ENCODE data around the gene AGBL3.
A peak's percentile ranks its signal among the peaks of the same experiment; 100 is the strongest.

Gene AGBL3

DNA sequence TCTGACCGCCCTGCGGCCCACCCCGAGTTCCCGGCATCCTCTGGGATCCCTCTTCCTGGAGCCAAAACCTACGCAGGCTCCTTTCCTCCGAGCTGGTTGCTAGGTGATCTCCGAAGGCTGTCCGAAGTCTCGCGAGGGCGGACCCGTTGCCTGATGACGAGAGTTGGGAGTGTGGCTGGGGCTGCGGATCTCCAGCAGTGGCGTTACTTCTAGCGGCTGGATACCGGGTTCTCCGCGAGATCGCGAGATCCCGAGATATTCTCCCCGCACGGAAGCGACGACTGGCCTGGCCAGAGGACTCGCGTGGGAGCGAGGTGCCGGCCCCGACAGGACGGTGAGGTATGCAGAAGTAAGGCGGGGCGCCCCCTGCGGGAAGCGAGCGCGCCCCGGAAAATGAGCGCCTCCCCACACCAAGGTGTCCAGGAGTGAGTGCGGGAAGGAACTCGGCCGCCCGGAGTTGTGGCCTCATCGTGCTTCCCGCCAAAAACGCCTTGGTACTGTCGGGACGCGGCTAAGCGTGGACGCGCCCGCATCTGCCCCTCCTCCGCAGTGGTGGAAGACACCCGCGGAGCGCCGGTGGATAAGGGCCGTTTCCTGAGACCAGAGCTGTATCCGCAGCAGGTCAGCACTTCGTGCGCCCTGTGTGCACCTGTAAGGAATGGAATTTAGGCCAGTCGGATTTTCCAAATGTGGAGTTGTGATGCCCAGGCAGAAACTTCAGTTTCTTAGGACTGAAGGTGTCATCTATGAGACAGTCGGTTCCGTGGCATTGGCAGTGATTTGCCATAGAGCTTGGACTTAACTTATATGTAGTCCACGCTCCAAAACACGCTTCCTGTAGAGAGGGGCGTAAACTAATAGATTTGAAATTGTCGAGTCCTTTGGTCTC lies at the start of gene AGBL3:
AGBL3 (plus strand) TSS at position 146 of the 889 bp plus-strand sequence. CDS start 1,426 bp downstream, outside the sequence.
- DNase-seq (ENCODE audit: low read depth in 2 of 2) = peak; percentile 79 to 83

DNA sequence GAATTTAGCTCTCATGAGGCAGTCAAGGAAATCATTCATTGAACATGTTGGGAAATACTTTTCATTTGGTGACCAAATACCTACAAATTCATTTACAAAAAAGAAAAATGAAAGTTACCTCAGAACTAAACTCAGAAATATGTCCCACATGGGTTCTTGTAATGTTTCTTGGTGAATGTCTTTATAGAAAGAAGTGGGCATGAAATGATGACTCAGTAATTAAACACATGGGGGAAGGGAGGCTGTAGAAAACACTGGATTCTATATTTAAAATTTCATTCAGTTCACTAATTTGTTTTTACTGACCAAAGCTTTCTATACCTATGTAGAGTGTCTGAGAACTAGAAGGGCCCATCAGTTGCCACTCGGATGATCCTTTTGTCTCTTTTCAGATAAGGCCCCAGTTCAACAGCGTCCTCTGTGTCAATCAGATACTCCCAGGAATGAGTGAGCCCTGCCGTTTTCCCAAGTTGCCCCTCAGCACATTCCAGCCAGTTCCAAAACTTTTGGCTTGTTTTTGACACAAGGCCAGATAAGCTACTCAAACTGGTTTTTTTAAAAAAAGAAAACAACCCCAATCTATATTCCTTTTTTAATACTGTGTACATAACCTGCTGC lies 49.3 kb upstream of the AGBL3 start:
- no peak for DNase-seq (ENCODE audit: low read depth in 2 of 2)

DNA sequence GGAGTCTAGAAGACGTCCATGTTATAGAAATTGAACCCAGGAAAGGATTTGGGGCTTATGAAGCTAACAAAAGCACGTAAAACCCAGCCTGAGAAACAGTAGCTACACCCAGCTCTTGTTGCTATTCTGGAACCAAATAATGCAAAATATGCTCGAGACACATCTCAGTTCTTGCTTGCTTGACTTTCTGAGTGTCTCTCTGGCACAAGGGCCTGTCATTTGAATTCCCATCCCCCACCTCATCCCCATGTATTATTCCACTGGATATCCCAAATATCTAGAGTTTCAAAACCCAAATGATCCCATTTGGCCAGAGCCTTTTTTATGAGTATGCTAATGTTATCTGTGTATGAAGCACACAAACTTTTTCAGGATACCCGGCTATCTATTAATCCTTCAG lies 48.2 kb upstream of the AGBL3 start:
- DNase-seq (ENCODE audit: low read depth in 2 of 2) = no peak

DNA sequence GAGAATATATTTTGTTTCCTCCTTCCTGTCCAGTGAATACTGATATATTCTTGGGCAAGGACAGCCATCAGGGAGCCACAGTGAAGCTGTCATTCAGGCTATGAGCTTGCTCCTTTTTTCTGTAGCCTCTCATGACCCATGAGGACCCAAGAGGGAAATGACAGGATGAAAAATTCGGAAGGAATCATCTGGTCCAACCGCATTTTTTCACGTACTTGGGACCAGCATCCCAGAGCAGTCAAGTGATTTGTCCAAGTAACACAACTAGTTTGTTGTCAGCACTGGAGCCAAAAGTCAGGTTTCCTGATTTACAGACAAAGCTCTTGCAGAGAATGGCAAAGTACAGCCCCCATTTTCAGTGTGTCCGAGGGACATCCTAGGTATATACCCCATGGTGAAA lies 47.2 kb upstream of the AGBL3 start:
- no peak for DNase-seq (ENCODE audit: low read depth in 2 of 2)

DNA sequence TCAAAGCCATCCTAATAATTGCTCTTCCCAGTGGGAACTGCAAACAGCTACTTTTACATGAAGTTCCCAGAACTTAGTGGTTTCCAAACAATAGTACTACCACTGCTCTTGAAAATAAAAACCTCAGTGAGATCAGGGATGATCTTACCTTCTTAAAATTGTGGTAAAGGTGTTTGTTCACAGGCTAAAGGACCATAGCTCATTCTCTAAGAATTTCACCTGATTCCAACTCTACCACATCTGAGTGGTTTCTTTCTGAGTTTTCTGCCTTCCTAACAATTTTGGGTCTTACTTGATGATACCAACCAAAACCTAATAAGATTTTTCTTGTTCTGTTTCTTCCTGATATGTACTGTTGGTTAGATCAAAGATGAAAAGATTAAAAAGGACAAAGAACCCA lies 45.6 kb upstream of the AGBL3 start:
- DNase-seq (ENCODE audit: low read depth in 2 of 2) = no peak

DNA sequence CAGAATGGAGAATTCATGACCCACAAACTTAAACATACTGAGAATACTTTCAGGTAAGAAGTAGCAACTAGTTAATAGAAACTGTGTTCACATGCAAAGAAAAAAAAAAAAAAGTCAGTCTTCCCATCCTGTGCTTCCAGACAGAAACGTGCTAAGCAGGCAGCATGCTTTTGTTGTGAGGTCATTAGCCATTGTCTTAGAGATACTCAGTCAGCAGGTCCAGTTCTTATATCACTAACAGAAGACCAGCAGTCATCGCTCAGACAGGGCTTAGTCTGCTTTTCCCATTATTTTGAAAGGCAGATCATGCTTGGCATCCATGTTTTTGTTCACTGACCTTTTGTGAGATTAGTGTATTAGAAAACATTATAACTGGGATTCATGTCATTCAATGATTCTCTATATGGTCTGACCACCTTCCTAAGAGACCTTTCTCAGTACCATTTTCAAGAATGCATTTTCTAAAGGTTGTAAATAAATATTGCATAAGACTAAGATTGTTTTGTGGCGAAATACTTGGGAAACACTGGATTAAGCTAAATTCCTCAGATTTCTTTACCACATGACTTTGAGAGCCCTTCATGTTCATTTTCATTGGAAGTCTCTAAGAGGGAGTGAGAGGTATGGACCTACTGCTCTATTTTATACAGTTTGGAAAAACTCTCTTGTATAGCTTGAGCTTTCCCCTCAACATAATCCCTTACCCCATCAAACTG lies 45.0 kb upstream of the AGBL3 start:
- DNase-seq (ENCODE audit: low read depth in 2 of 2) = no peak

DNA sequence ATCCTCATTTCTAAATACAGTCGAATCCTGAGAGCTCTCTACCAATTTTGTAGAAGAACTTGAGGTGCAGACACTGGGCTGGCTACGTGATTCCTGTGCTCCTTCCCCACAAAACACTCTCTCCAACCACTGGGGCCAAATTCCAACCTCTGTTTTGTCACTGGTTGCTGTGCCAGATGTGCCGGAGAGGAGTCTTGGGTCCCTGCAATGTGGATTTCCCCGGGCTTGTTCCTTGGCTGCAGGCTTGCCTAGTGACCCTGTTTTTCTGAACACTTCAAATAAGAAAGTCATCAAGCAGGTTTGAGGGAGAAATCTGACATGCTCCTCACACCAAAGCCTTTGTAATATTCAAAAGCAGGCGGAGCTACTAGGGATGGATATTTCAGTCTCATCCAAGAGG lies 44.4 kb upstream of the AGBL3 start:
- DNase-seq (ENCODE audit: low read depth in 2 of 2) = no peak

DNA sequence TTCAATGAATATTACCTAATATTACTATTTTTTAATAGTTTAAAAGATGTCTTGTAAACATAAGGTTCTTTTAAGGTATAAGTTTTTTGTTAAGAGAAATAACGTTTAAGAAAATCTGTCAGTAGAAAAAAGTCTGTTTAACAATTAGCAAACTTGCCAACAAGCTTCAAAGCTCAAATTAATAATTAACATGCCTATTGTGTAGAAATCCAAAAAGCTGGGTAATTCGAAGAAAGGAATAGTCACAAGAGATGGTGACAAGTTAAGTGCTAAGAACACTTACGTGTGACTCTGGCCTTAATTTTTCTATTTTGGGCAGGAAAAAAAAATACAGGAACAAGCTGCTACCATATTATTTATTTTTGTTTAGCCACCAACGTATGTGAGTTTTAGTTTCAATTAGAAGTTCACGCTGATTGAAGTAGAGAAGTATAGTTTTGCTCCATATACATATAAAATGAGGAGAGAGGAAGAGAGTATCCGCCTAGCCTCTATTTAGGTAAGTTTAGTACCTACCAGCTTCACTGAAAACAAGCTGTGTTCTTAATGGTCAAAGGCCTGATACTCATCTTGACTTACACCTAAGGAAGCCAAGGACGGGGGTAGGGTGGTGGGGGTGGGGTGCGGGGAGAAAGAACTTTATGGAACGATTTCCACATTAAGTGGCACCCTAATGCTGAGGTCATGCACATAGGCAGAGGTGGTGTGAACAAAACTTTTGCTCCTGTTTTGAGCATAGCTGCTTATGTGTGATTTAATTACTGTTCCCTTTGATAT lies 43.4 kb upstream of the AGBL3 start:
- no peak for DNase-seq (ENCODE audit: low read depth in 2 of 2)

DNA sequence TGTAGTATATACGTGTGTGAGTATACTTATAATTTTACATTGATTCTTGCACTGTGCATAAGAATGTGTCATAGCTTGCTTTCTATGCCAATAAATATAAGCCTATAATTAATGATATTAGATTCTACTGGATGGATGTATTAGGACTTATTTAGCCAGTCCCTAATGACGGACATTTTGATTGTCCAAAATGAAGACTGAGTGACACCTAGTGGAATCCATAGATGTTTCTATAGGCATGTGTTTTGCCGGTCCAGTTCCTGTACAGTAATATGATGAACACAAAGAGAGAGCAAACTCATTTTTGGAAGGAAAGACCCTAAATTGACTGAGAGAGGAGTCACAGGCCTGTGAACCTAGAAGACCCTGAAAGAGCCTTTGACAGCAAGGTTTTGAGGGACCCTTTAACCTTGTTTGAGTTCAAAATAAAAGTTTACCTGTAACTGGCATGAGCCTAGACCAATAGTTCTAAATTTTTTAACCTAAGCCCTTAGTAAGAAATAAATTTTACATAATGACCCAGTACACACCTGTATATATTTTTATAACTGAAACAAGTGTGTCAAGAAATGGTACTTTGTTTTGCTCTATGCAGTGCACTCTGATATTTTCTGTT lies 42.4 kb upstream of the AGBL3 start:
- DNase-seq (ENCODE audit: low read depth in 2 of 2) = no peak

DNA sequence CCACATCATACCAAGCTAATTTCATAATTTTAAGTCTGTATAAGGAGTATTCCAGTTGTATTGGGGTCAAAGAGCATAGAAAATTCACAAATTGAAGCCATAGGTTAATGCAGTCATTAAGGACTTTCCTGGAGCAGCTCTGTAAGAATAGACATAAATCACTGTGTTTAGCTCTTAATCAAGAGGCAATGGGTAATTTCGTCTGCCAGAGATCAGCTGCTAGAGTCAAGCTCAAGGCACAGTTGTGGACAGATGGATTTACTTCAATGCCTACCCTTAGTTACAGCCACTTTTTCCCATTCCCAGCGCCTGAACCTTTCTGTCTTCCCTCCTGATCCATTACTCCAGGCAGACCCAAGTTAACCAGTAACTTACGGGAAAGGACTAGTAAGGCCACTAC lies 40.6 kb upstream of the AGBL3 start:
- no peak for DNase-seq (ENCODE audit: low read depth in 2 of 2)

DNA sequence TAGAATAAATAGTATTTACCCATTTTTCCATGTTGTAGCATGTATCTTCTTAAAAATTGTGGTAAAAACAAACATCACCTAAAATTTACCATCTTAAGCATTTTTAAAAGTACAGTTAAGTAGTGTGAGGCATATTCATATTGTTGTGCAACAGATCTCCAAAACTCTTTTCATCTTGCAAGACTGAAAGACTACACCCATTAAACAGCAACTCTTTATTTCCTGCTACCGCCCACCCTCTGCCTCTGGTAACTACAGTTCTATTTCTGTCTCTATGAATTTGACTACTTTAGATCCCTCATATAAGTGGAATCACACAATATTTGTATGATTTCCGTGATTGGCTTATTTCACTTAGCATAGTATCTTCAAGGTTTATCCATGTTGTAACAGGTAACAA lies 40.0 kb upstream of the AGBL3 start:
- DNase-seq (ENCODE audit: low read depth in 2 of 2) = no peak

DNA sequence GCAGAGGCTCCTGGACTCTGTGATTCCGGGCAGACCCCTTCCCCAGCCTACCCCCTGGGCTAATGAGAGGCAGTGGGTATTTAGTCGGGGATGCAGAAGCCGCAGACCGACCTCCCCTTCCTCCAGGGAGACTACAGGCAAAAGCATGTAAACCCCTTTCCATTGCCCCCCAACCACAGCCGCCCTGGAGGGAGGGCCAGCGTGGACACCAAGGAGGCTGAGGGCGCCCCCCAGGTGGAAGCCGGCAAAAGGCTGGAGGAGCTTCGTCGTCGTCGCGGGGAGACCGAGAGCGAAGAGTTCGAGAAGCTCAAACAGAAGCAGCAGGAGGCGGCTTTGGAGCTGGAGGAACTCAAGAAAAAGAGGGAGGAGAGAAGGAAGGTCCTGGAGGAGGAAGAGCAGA lies 39.0 kb upstream of the AGBL3 start:
- no peak for DNase-seq (ENCODE audit: low read depth in 2 of 2)

DNA sequence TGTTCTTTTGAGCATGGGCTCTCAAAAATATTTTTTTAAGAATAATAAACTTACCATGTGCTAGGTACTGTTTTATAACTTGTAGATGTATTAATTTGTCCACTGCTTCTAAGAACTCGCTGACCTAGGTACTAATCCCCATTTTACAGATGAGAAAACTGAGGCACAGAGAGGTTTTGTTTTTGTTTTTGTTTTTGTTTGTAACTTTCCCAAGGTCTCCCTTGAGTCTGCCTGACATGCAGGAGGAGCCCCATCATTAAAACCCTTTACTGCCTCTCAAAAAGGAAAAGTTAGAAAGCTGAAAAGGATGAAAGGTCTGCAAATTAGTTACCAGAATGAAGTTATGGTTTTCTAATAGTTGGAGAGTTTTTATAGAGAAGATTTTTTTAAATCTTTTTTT lies 38.5 kb upstream of the AGBL3 start:
- DNase-seq (ENCODE audit: low read depth in 2 of 2) = no peak

DNA sequence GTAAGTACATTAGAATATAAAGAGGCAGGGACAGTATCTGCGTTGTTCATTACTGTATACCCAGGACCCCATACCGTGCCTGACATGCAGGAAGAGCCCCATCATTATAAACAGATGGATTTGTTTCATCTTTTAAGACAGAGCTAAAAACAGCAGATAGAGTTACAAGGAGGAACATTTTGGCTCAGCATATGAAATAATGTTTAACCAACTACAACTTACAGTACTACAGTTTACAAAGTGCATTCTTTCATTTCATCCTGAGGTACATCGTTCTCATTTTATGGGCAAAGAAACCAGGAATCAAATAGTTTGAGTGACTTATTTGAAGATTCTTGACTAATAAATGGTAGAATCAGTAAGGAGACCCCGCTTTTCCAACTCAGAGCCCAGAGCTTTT lies 38.1 kb upstream of the AGBL3 start:
- DNase-seq (ENCODE audit: low read depth in 2 of 2) = no peak

DNA sequence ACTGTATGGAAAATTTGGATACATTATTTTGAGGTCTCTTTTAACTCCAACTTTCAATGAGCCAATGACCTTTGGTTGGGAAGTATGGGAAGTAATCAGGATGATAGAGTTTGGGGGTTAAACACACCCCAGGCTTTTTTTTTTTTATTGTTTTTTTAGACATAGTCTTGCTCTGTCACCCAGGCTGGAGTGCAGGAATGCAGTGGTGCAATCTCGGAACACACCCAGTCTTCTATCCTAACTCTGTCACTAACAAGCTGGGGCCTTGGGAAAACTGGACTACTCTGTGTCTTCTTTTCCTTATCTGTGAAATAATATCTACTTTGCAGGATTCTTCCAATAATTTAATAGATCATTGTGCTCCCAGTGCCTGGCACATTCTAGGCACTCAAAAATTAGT lies 37.6 kb upstream of the AGBL3 start:
- DNase-seq (ENCODE audit: low read depth in 2 of 2) = no peak

DNA sequence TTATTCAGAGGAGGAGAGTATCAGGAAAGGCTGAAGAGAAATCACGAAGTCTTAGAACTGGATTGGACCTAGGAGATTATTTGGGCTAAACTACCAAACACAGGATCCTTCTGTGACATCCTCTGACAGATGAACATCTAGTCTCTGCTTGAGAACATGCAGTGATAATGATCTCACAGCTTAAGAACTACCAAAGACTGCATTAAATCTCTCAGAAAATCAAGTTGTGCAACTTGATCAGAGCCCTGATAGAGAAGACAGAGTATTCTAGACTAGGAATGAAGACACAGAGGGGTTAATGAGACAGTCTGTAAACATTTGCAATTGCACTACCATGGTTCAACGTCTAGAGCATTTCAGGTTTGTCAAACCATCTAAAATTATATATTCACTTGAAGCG lies 37.1 kb upstream of the AGBL3 start:
- no peak for DNase-seq (ENCODE audit: low read depth in 2 of 2)

DNA sequence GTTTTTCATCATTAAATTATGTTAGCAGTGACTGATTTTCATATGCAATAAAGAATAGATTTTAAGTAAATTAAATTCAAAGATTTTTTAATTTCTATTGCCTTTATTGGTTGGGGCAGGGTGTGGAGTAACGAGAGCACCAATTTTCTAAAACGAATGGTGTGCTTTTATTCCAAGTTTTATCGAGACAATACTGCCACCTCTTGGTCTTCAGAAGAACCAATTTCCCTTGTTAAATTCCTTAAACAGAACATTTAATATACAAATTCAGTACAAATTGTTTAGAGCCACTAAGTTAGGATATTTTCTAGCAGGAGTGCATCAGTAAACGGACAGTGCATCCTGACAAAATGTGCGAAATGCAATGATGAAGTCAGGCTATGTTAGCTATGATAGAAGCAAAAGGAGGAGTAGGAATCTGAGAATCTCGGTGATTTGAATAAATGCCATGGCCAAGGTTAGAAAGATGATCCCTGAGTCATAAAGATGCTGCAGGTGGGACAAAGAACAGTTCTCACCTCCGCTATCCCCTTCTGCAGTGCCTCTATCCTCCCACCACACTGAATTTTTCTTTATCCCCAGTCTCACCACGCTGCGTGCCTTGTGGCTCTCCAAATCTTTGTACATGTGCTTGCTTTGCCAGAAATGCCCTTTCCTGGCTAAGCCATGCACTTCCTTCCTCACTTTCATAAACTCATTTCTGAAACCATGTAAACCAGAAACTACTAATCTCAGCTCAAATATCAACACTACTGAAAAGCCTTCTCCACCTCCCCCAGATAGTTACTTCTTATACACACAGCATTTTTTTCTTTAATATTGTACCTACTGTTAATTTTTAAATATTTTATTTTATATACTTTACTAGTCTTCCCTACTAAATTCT lies 31.9 kb upstream of the AGBL3 start:
- DNase-seq (ENCODE audit: low read depth in 2 of 2) = no peak

DNA sequence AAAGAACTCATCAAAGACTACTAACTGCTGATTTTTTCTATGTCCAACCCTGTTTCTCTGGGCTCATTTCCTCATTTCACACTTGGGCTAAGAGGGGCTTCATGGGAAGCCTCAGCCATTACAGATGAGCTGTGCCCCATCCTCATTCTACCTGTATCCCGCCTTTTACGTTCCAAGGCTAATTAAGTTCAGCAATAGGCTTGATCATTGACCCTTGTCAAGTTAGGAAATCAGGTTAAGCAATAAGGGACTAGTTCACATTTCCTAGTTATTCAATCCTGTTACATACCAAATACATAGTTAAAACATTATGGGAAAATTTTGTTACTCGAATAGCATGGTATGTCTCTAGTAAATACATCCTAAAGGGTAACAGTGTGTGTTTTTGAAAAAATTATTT lies 29.3 kb upstream of the AGBL3 start:
- DNase-seq (ENCODE audit: low read depth in 2 of 2) = no peak

DNA sequence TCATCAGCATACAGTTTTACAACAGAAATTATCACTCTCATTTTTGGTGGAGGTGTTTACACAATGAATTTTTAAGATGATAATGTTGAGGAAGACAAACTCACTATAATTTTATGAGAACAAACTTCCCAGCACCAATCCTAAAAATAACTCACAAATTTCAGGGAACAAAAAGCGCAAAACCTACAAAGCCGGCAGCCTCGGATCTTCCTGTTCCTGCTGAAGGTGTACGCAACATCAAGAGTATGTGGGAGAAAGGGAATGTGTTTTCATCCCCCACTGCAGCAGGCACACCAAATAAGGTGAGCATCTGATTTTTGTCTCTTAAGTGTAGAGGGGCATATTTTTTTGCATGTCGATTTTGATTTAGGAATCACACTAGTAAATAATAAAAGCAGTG lies 26.5 kb upstream of the AGBL3 start:
- no peak for DNase-seq (ENCODE audit: low read depth in 2 of 2)

DNA sequence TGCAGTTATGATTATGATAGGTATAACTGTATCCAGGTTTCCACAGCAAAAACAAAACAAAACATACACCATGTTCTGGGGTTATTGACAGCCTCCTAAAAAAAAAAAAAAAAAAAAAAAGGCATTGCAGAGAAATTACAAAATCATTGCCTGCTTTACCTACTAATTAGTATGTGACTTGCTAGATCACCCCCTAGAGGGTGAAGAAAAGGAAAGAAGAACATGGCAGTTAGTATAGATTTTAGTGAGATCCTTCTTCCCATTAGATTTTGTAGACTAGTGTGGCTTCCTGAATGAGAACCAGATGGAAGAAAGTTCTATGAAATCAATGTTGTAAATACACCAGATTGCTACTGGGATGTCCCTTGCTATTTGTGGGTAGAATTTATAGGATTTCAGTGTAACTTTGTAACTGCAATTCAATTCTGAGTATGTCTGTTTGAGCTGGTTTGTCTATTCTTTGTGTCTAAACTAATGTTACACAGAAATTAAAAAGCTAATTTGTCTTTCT lies 24.0 kb upstream of the AGBL3 start:
- DNase-seq (ENCODE audit: low read depth in 2 of 2) = no peak

Data from stimulated activated CD8-positive, alpha-beta memory T cell treated with anti-CD3 and anti-CD28 coated beads, Interleukin-7, amount 100 ng/mL, for 4 hours (primary cell).